PC-3 (cell line): ENCODE data around the gene ISL1.

Experiments used
- EZH2 ChIP-seq: fragments of 300-600 bp; sonication (generic); IDR thresholded peaks from one replicate; pipeline ENCODE4 v1.6.1; 2017; ENCODE audit warnings: antibody characterized with exemption, mild to moderate bottlenecking, low read length; ENCODE audit not compliant: unreplicated experiment
- TF ChIP-seq, protein P1 (sequence below): fragments of 300-600 bp; sonication (generic); conservative IDR thresholded peaks from 2 replicates; pipeline ENCODE4 v1.5.1; 2017; ENCODE audit warnings: antibody characterized with exemption, low read depth, mild to moderate bottlenecking, low read length

DNA sequence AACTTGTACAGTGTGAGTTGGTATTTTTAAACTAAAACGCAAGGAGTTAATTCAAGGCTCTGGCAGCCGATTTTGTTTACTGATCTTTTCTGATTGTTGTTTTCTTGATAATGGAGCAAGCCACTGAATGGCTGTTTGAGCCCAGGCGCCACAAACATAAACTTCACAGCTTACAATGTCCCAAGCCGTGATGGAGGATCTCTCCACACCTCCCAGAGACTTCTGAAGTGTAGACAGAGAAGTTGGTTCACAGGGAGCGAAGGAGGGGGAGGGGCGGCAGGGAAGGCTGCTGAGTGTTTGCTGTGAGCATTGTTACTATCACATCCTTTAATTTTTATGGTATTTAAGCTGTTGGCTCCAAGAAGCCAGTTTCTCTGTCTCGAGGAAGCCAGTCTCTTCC, 14.7 kb downstream of the ISL1 start:
- TF ChIP-seq, protein P1, sequence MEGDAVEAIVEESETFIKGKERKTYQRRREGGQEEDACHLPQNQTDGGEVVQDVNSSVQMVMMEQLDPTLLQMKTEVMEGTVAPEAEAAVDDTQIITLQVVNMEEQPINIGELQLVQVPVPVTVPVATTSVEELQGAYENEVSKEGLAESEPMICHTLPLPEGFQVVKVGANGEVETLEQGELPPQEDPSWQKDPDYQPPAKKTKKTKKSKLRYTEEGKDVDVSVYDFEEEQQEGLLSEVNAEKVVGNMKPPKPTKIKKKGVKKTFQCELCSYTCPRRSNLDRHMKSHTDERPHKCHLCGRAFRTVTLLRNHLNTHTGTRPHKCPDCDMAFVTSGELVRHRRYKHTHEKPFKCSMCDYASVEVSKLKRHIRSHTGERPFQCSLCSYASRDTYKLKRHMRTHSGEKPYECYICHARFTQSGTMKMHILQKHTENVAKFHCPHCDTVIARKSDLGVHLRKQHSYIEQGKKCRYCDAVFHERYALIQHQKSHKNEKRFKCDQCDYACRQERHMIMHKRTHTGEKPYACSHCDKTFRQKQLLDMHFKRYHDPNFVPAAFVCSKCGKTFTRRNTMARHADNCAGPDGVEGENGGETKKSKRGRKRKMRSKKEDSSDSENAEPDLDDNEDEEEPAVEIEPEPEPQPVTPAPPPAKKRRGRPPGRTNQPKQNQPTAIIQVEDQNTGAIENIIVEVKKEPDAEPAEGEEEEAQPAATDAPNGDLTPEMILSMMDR, result no peak
- no peak for TF ChIP-seq EZH2
